ENCODE results near the gene MFSD6L.

Gene MFSD6L

GRCh38 chr17:8793649-8794048 lies 5.5 kb downstream of the MFSD6L start:
- DNase-seq (ENCODE audit: low spot score) = no peak

GRCh38 chr17:8792646-8793045 lies 6.5 kb downstream of the MFSD6L start:
- DNase-seq (ENCODE audit: low spot score) = no peak

- DNase-seq (ENCODE audit: low spot score) = peak; percentile 45
Observed at GRCh38 chr17:8791910-8792270, 7.3 kb downstream of the MFSD6L start.

GRCh38 chr17:8791248-8791909 lies 7.8 kb downstream of the MFSD6L start:
- DNase-seq (ENCODE audit: low spot score) = no peak

GRCh38 chr17:8789743-8790142 lies 9.4 kb downstream of the MFSD6L start:
- DNase-seq (ENCODE audit: low spot score) = no peak

GRCh38 chr17:8788998-8789397 lies 10.2 kb downstream of the MFSD6L start:
- no peak for DNase-seq (ENCODE audit: low spot score)

GRCh38 chr17:8785547-8786413 lies 13.4 kb downstream of the MFSD6L start:
- peak; percentile 78 for DNase-seq (ENCODE audit: low spot score)

GRCh38 chr17:8782176-8782575 lies 17.0 kb downstream of the MFSD6L start:
- DNase-seq (ENCODE audit: low spot score) = no peak

GRCh38 chr17:8781776-8782175 lies 17.4 kb downstream of the MFSD6L start:
- DNase-seq (ENCODE audit: low spot score) = no peak

GRCh38 chr17:8776881-8777280 lies 22.3 kb downstream of the MFSD6L start:
- no peak for DNase-seq (ENCODE audit: low spot score)

- no peak for DNase-seq (ENCODE audit: low spot score)
Observed at GRCh38 chr17:8776248-8776647, 22.9 kb downstream of the MFSD6L start.

GRCh38 chr17:8766731-8767130 lies 32.4 kb downstream of the MFSD6L start:
- DNase-seq (ENCODE audit: low spot score) = no peak

GRCh38 chr17:8762012-8762411 lies 37.2 kb downstream of the MFSD6L start:
- DNase-seq (ENCODE audit: low spot score) = no peak

GRCh38 chr17:8758137-8758596 lies 41.0 kb downstream of the MFSD6L start, which contains the start of gene SPDYE4:
TSS of gene SPDYE4 (minus strand) at chr17:8758546. CDS start at chr17:8758382, 164 bp downstream.
- DNase-seq (ENCODE audit: low spot score) = no peak

GRCh38 chr17:8757189-8757588 lies 42.0 kb downstream of the MFSD6L start:
- no peak for DNase-seq (ENCODE audit: low spot score)

GRCh38 chr17:8755590-8756255 lies 43.4 kb downstream of the MFSD6L start:
- no peak for DNase-seq (ENCODE audit: low spot score)

GRCh38 chr17:8754890-8755289 lies 44.3 kb downstream of the MFSD6L start:
- DNase-seq (ENCODE audit: low spot score) = no peak

- DNase-seq (ENCODE audit: low spot score) = peak; percentile 29
Observed at GRCh38 chr17:8753976-8754440, 45.2 kb downstream of the MFSD6L start.

GRCh38 chr17:8753136-8753975 lies 45.8 kb downstream of the MFSD6L start:
- DNase-seq (ENCODE audit: low spot score) = no peak

GRCh38 chr17:8749616-8750015 lies 49.5 kb downstream of the MFSD6L start:
- DNase-seq (ENCODE audit: low spot score) = no peak

GRCh38 chr17:8747742-8748141 lies 51.4 kb downstream of the MFSD6L start:
- no peak for DNase-seq (ENCODE audit: low spot score)

Data from AG08396 (cell line).